NCI-H69 (cell line): ENCODE measurements around the gene RPTOR.
A peak's percentile ranks its signal among the peaks of the same experiment; 100 is the strongest.

ENCODE experiments used
- DNase-seq: peaks from one replicate; lab custom pipeline; 2025; lab: John Stamatoyannopoulos, UW

The RPTOR gene

GRCh38 chr17:80717720-80718083, 173.1 kb downstream of the RPTOR start:
- DNase-seq, result peak; percentile 72

- DNase-seq, result peak; percentile 35
Observed at GRCh38 chr17:80718428-80718827, 173.8 kb downstream of the RPTOR start.

- DNase-seq, result no peak
Observed at GRCh38 chr17:80719449-80719848, 174.8 kb downstream of the RPTOR start.

- DNase-seq, result peak; percentile 90
Observed at GRCh38 chr17:80720610-80721577, 176.3 kb downstream of the RPTOR start.

- no peak for DNase-seq
Observed at GRCh38 chr17:80722661-80723060, 178.0 kb downstream of the RPTOR start.

- DNase-seq, result no peak
Observed at GRCh38 chr17:80724775-80725266, 180.2 kb downstream of the RPTOR start.

GRCh38 chr17:80725517-80725916, 180.9 kb downstream of the RPTOR start:
- DNase-seq, result no peak

GRCh38 chr17:80726558-80727408, 182.1 kb downstream of the RPTOR start:
- DNase-seq, result no peak

GRCh38 chr17:80727409-80727755, 182.7 kb downstream of the RPTOR start:
- no peak for DNase-seq

GRCh38 chr17:80729016-80729415, 184.4 kb downstream of the RPTOR start:
- peak; percentile 44 for DNase-seq

- peak; percentile 51 for DNase-seq
Observed at GRCh38 chr17:80729761-80730160, 185.1 kb downstream of the RPTOR start.

GRCh38 chr17:80730739-80731138, 186.1 kb downstream of the RPTOR start:
- DNase-seq, result no peak

- DNase-seq, result no peak
Observed at GRCh38 chr17:80731323-80731722, 186.7 kb downstream of the RPTOR start.

GRCh38 chr17:80732268-80732667, 187.6 kb downstream of the RPTOR start:
- DNase-seq, result no peak

GRCh38 chr17:80737106-80738019, 192.7 kb downstream of the RPTOR start:
- peak; percentile 46 for DNase-seq

GRCh38 chr17:80738020-80738808, 193.6 kb downstream of the RPTOR start:
- no peak for DNase-seq

- no peak for DNase-seq
Observed at GRCh38 chr17:80738987-80739730, 194.5 kb downstream of the RPTOR start.

GRCh38 chr17:80740141-80740540, 195.5 kb downstream of the RPTOR start:
- no peak for DNase-seq

GRCh38 chr17:80742091-80742490, 197.5 kb downstream of the RPTOR start:
- no peak for DNase-seq

- DNase-seq, result peak; percentile 63
Observed at GRCh38 chr17:80742581-80743180, 198.0 kb downstream of the RPTOR start.
